A673 (cell line): ENCODE data around the gene IGSF21. TPM values are rescaled to one million over a fixed set of nuclear protein-coding genes. Genes with fewer than 3 reads are reported as not detected.

ENCODE experiments used
- BruUV-seq: library from RNA; stranded (reverse); fragments of 400-500 nt; replicated peaks from 2 replicates; lab custom pipeline; 2021; lab: Mats Ljungman, UMichigan
- CTCF ChIA-PET: fragments of 300-600 bp; sonication (Branson Sonifier 250); formaldehyde crosslinking; loops from one replicate; lab custom pipeline; 2022; ENCODE audit warnings: antibody characterized with exemption; lab: Charles Lee
- POLR2A ChIA-PET: fragments of 300-600 bp; sonication (Branson Sonifier 250); formaldehyde crosslinking; loops from one replicate; lab custom pipeline; 2022; ENCODE audit warnings: antibody characterized with exemption; ENCODE audit not compliant: low non-redundant PET; lab: Charles Lee
- DNase-seq: peaks from one replicate; pipeline ENCODE4 v3.0.0-alpha.2; 2015; ENCODE audit warnings: low spot score
- H3K27ac ChIP-seq: fragments of 200-600 bp; sonication (generic); 2 replicates; pipeline ENCODE4 v1.5.1; 2016; ENCODE audit warnings: mixed run types, low read depth, mild to moderate bottlenecking, mixed read lengths, antibody characterized with exemption, low read length; ENCODE audit not compliant: poor library complexity, severe bottlenecking
- H3K27me3 ChIP-seq: fragments of 200-600 bp; sonication (generic); replicated peaks from 2 replicates; pipeline ENCODE4 v1.6.1; 2017; ENCODE audit warnings: mixed run types, low read depth, mild to moderate bottlenecking, mixed read lengths, antibody characterized with exemption, low read length; ENCODE audit not compliant: insufficient read depth, poor library complexity
- H3K36me3 ChIP-seq: fragments of 200-600 bp; sonication (generic); 2 replicates; pipeline ENCODE4 v1.6.1; 2016; ENCODE audit warnings: mixed run types, mild to moderate bottlenecking, mixed read lengths, antibody characterized with exemption, low read length; ENCODE audit not compliant: insufficient read depth, poor library complexity, severe bottlenecking
- H3K4me1 ChIP-seq: fragments of 200-600 bp; sonication (generic); 2 replicates; pipeline ENCODE4 v1.6.1; 2017; ENCODE audit warnings: mixed run types, mild to moderate bottlenecking, mixed read lengths, antibody characterized with exemption, low read length; ENCODE audit not compliant: insufficient read depth, poor library complexity, severe bottlenecking
- H3K4me3 ChIP-seq: fragments of 200-600 bp; sonication (generic); 2 replicates; pipeline ENCODE4 v1.5.1; 2016; ENCODE audit warnings: low read depth, mixed run types, mild to moderate bottlenecking, mixed read lengths, low read length; ENCODE audit not compliant: poor library complexity, severe bottlenecking
- H3K9me3 ChIP-seq: fragments of 200-600 bp; sonication (generic); 2 replicates; pipeline ENCODE4 v1.6.1; 2016; ENCODE audit warnings: mixed run types, low read depth, mild to moderate bottlenecking, mixed read lengths, antibody characterized with exemption, low read length; ENCODE audit not compliant: poor library complexity, severe bottlenecking
- CTCF ChIP-seq: fragments of 300-800, 200-600 bp; sonication (generic); conservative IDR thresholded peaks from 2 replicates; pipeline ENCODE4 v1.5.1; 2017; ENCODE audit warnings: low read depth, mild to moderate bottlenecking, antibody characterized with exemption, low read length, moderate library complexity, mixed read lengths
- EZH2 ChIP-seq: fragments of 200-600 bp; sonication (generic); IDR thresholded peaks from 2 replicates; pipeline ENCODE4 v1.6.1; 2017; ENCODE audit warnings: borderline replicate concordance, low read depth, mild to moderate bottlenecking, mixed read lengths, antibody characterized with exemption, low read length; ENCODE audit not compliant: poor library complexity, severe bottlenecking
- intact Hi-C: fragments of 100-400 bp; cut with micrococcal nuclease; formaldehyde crosslinking; loops from one replicate; pipeline ENCODE4 v1.10.0; 2022; ENCODE audit not compliant: unreplicated experiment
- total RNA-seq: library from RNA; stranded (reverse); gene quantifications from 2 replicates; pipeline ENCODE4 v1.2.3, GENCODE V29; 2021

IGSF21 gene
- total RNA-seq, 1 experiment from 2014 or later, result 3.2 TPM

- DNase-seq, result no peak
- intact Hi-C loops, result no loop called here
- Histone ChIP-seq H3K27me3 (no peaks in the 10 kb centered on the region), H3K4me3 (no peak overlapping the region), H3K4me1 (peaks cover 29% of the 10 kb centered on the region), H3K9me3 (no peaks in the 10 kb centered on the region), H3K27ac (peak overlapping the region; percentile 64), H3K36me3 (no peaks in the 10 kb centered on the region)
- no peak for TF ChIP-seq EZH2
- no peak for TF ChIP-seq CTCF
- BruUV-seq, result no TSS peak
- CTCF ChIA-PET, result no interaction called here
- POLR2A ChIA-PET, result no interaction called here
These were observed 222.1 kb downstream of the IGSF21 start for GRCh38 chr1:18329469-18330253.

GRCh38 chr1:18332576-18332975 is 225.0 kb downstream of the IGSF21 start:
- H3K4me1 ChIP-seq, result peaks cover 17% of the 10 kb centered on the region
- no peaks in the 10 kb centered on the region for H3K9me3 ChIP-seq
- no peak overlapping the region for H3K27ac ChIP-seq
- DNase-seq, result no peak
- TF ChIP-seq EZH2 (no peak), CTCF (no peak)
- H3K27me3 ChIP-seq, result no peaks in the 10 kb centered on the region
- no peaks in the 10 kb centered on the region for H3K36me3 ChIP-seq
- BruUV-seq, result no TSS peak
- CTCF ChIA-PET, result interaction anchor here (0.6 kb wide), 1 partner anchor 29 kb away, joined by 6 read pairs; no protein-coding TSS in a partner anchor
- no peak overlapping the region for H3K4me3 ChIP-seq
- intact Hi-C loops, result no loop called here
- POLR2A ChIA-PET, result no interaction called here

- intact Hi-C loops, result no loop called here
- H3K9me3 ChIP-seq, result no peaks in the 10 kb centered on the region
- no TSS peak for BruUV-seq
- TF ChIP-seq EZH2, result no peak
- TF ChIP-seq CTCF, result no peak
- DNase-seq, result no peak
- ChIA-PET POLR2A (no interaction called here), CTCF (no interaction called here)
- H3K36me3 ChIP-seq, result no peaks in the 10 kb centered on the region
- no peak overlapping the region for H3K4me3 ChIP-seq
- peaks cover 11% of the 10 kb centered on the region for H3K4me1 ChIP-seq
- no peak overlapping the region for H3K27ac ChIP-seq
- no peaks in the 10 kb centered on the region for H3K27me3 ChIP-seq
These were observed 225.6 kb downstream of the IGSF21 start for GRCh38 chr1:18333220-18333619.
